Activated CD8-positive, alpha-beta memory T cell treated with anti-CD3 and anti-CD28 coated beads, Interleukin-2, amount 10 ng/mL, durations not matched to agents 7 days and 5 days (primary cell): Measurements from ENCODE around the gene ULBP2. TPM values are rescaled to one million over a fixed set of nuclear protein-coding genes. Genes with fewer than 3 reads are reported as not detected.
A peak's percentile ranks its signal among the peaks of the same experiment; 100 is the strongest.
"Not testable (repeated sequence)": the region's sequence is repeated elsewhere in the genome, so short reads cannot be mapped to it uniquely, and the experiment has no call there.

Source experiments
- ATAC-seq: fragments of 150-1000 bp; cut with Tn5 transposase; one replicate; pipeline ENCODE4 v1.10.0; 2021; ENCODE audit warnings: moderate library complexity
- CTCF ChIA-PET: fragments of 350-600 bp; sonication (Branson Sonifier 250); formaldehyde crosslinking; loops from one replicate; lab custom pipeline; 2021; ENCODE audit warnings: antibody characterized with exemption; lab: Charles Lee
- DNase-seq: peaks from one replicate; pipeline ENCODE4 v3.0.0-alpha.2; 2020
- H3K27ac Mint-ChIP-seq: one replicate; pipeline ENCODE4 v1.8.0; 2021; ENCODE audit warnings: mild to moderate bottlenecking, mixed read lengths
- H3K27me3 Mint-ChIP-seq: one replicate; pipeline ENCODE4 v1.8.0; 2021; ENCODE audit warnings: mixed read lengths
- H3K36me3 Mint-ChIP-seq: one replicate; pipeline ENCODE4 v1.8.0; 2021; ENCODE audit warnings: mild to moderate bottlenecking, mixed read lengths
- H3K4me1 Mint-ChIP-seq: one replicate; pipeline ENCODE4 v1.8.0; 2021; ENCODE audit warnings: mixed read lengths
- H3K4me3 Mint-ChIP-seq: one replicate; pipeline ENCODE4 v1.8.0; 2021; ENCODE audit warnings: mild to moderate bottlenecking, moderate library complexity, mixed read lengths
- H3K9me3 Mint-ChIP-seq: one replicate; pipeline ENCODE4 v1.8.0; 2022; ENCODE audit warnings: low read depth, mixed read lengths
- total RNA-seq, 2 experiments: library from RNA; stranded (reverse); gene quantifications; one replicate each; pipeline ENCODE4 v1.2.3, GENCODE V29; 2021

Gene ULBP2
- total RNA-seq, 2 experiments from 2014 or later = 0.80 to 0.99 TPM

DNA sequence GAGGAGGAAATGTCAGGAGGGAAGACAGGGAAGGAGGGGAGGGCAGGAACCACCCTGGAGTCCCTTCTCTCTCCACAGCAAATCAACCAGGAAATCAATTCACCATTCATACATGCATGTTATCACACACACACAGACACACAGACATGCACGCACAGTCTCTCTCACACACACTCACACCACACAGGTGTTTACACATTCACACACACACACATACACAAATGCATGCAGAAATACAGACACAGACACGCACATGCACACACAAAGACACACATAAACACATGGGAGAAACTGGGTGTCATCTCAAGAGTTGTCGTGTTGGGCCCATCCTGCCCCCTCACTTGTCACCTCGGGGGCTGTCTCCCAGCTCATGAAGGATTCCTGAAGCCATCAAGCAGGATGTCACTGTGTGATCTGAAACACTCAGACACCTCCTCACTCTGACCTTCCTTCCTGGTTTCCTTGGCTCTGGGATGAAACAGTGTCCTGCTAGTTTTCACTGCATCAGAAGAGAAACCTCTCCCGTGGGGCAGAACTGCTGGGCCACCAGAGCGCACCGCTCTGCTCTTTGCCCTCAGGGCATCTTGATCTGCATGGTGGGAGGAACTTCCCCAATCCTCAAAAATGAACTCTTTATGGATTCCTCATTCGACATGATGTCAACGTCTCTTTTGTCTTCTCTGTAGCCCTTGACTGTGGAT is 28.1 kb upstream of the ULBP2 start:
- Mint-ChIP-seq H3K27ac (no peak overlapping the region), H3K9me3 (no peaks in the 10 kb centered on the region), H3K36me3 (no peaks in the 10 kb centered on the region), H3K27me3 (peaks cover 28% of the 10 kb centered on the region), H3K4me3 (no peak overlapping the region), H3K4me1 (no peaks in the 10 kb centered on the region)
- ATAC-seq = no peak
- DNase-seq = peak; percentile 33
- CTCF ChIA-PET = no interaction called here

DNA sequence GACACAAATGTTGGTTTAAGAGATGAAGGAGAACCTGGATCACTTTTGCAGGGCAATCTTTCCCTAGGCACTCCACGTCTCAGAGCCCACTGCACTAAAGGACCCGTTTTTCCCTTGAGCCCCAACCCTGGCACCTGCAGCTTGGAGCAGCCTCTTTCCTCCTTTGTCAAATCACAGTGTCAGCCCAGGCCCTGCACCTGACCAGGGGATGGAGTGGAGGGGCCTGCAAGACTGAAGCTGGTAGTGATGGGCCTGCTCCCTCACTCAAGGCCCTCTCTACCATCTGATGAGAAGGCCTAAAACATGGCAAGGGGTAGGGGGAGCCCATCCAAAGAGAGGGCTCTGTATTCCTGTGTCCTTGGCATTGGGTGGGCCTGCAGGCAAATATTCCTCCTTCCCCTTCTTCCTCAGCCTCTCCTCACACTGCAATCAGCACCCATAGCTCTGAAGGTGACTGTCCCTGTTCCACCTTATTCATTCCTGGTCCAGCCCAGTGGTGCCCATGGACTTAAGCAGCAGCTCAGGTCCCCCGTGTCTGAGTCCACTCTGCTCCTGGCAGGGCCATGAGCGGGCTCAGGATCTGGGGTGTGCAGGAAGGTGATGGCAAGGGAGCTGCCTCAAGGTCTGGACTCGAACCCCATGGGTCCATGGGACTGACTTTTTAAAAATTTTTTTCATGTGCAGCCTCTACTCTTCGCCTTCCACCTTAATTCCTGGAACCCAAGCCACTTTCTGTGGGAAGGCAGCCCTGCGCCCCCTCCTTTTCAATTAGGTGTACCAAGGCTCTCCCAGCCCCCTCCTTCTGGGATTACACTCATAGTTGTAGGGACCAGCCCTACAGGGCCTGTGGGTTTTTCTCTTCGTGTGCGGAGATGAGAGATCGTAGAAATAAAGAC is 25.6 kb upstream of the ULBP2 start:
- Mint-ChIP-seq H3K36me3 (no peaks in the 10 kb centered on the region), H3K9me3 (no peaks in the 10 kb centered on the region), H3K27me3 (peaks cover 38% of the 10 kb centered on the region), H3K4me3 (no peak overlapping the region), H3K4me1 (no peaks in the 10 kb centered on the region), H3K27ac (no peak overlapping the region)
- CTCF ChIA-PET = interaction anchor here (1.2 kb wide), 1 partner anchor 9 kb away, joined by 3 read pairs; no protein-coding TSS in a partner anchor
- DNase-seq (peak; percentile 33), ATAC-seq (no peak)

DNA sequence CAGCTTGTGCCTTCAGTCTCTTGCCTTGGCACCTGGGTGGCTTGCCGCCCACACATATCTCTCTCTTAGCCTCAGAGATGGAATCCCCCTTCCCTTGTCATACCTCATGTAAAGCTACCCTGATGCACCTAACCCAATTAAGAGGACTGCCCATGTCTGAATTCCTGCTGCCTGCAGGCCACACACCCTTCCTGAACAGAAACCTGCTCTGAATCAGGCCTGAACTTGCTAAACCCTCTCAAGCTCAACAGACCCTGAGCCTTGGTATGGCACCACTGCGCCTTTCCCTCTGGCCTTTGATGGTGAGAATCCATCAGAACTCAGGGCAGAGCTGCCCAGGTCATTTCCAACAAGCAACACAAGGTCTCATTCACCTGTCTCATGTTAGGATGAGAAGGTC is 24.1 kb upstream of the ULBP2 start:
- Mint-ChIP-seq H3K27ac (no peak overlapping the region), H3K4me3 (no peak overlapping the region), H3K36me3 (no peaks in the 10 kb centered on the region), H3K4me1 (peaks cover 5% of the 10 kb centered on the region), H3K27me3 (peaks cover 43% of the 10 kb centered on the region), H3K9me3 (no peaks in the 10 kb centered on the region)
- no peak for DNase-seq
- no peak for ATAC-seq
- CTCF ChIA-PET = no interaction called here

DNA sequence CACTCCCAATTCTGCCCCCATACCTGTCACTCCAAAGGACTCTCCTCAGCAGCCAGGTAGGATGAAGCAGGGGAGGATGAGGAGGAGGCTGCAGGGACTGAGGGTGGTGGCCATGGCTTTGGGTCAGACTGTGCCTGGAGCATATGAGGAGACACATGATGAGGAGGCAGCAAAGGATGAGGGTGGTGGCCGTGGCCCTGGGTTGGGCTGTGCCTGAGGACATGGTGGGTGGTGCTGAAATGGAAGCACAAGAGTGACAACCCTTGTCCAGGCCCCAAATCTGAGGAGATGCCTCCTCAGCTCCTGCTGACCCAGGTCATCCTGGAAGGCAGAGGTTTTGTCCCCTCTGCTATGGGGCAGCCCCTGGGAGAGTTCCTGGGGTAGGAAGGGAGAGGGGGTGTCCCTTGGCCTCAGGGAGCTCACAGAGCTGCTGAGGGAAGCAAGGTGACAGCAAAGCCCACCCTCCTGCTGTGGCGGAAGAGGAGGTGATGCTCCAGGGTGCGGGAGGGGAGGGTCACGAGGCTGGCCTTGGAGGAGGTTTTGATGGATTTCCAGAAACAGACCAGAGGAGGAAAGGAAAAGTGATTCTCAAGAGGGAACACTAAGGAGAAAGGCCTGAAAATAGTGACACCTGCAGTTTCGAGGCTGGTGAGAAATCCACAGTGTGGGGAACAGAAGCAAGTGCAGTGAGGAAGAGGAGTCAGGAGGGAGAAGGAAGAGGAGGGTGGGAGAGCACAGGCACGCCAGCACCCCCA is 23.5 kb upstream of the ULBP2 start:
- Mint-ChIP-seq H3K27ac (no peak overlapping the region), H3K27me3 (peaks cover 48% of the 10 kb centered on the region), H3K4me1 (peaks cover 11% of the 10 kb centered on the region), H3K36me3 (no peaks in the 10 kb centered on the region), H3K4me3 (no peak overlapping the region), H3K9me3 (no peaks in the 10 kb centered on the region)
- peak; percentile 30 for DNase-seq
- CTCF ChIA-PET = no interaction called here
- ATAC-seq = no peak

DNA sequence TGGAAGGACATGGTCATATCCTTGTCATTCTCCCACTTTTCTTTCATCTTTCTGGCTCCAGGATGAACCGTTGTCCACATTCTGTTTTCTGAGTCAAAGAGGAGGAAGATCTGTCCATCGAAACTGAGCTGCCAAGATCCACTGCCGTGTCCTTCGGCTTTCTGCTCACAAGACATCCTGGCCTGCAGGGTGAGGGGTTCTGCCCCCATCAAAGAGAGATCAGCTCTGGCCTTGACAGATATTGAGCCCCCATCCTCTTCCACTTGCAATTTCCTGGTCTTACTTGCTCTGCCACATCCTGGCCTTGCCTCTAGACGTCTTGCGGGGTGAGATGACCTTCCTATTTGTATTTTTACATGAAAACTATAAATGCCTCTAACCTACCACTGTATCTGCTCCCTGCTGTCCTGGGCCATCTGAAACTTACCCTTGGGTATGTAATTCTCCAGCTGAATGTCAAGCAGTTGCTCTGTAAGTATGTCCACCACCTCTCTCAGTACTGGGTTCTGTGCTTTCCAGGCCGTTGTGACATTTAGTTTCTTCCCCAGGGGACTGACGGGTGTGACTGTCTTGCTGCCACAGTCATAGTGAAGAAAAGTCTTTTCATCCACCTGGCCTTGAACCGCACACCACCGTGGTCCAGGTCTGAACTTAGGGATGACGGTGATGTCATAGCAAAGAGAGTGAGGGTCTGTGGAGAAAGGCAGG is 22.5 kb upstream of the ULBP2 start:
- peaks cover 17% of the 10 kb centered on the region for H3K4me1 Mint-ChIP-seq
- CTCF ChIA-PET, ATAC-seq, H3K36me3 Mint-ChIP-seq, H3K27ac Mint-ChIP-seq, H3K9me3 Mint-ChIP-seq, H3K4me3 Mint-ChIP-seq: not testable (repeated sequence)
- DNase-seq = peak; percentile 21
- H3K27me3 Mint-ChIP-seq = peaks cover 54% of the 10 kb centered on the region

DNA sequence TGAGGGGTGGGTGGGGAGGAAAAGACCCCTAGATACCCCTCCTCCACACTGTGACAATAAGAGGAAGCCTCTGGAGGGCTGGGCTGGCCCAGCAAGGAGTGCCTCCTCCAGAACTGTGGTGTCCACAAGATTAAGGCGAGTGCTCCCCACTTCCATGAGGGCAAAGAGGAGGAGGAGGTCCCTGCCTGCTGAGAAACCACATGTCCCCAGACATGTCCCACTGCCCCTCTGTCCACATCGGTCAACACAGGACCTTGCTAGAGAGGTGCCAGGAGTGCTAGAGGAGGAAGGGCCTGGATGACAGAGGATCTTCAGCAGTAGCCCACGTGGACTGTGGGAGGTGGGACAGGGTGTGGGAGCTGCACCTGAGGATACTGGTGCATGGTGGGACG is 22.0 kb upstream of the ULBP2 start:
- CTCF ChIA-PET = no interaction called here
- Mint-ChIP-seq H3K27ac (no peak overlapping the region), H3K27me3 (peaks cover 54% of the 10 kb centered on the region), H3K4me1 (peaks cover 17% of the 10 kb centered on the region), H3K36me3 (no peaks in the 10 kb centered on the region), H3K4me3 (no peak overlapping the region), H3K9me3 (no peaks in the 10 kb centered on the region)
- ATAC-seq (no peak), DNase-seq (no peak)

DNA sequence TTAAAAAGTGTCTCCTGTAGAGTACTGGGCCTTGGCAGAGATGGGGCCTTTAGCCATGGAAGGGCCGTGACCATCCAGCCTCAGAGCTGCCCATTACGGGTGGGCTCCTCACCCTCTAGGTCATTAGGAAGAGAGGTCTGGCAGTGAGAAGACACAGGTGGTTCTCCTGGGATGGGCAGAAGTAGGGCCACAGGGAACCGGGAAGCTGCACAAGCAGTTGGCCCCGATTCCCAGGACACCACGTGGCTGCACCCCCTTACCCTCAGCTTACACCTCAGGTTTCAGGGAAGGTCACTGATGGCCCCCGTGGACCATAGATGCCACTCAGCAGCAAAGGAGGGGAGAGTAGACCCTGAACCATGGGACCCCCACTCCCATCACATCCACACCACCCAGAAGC is 20.5 kb upstream of the ULBP2 start:
- H3K9me3 Mint-ChIP-seq = no peaks in the 10 kb centered on the region
- H3K4me1 Mint-ChIP-seq = peaks cover 26% of the 10 kb centered on the region
- DNase-seq = no peak
- H3K36me3 Mint-ChIP-seq = no peaks in the 10 kb centered on the region
- peaks cover 67% of the 10 kb centered on the region for H3K27me3 Mint-ChIP-seq
- CTCF ChIA-PET = interaction anchor here (0.8 kb wide), 1 partner anchor 95 kb away, joined by 3 read pairs; no protein-coding TSS in a partner anchor
- H3K27ac Mint-ChIP-seq = no peak overlapping the region
- ATAC-seq = no peak
- no peak overlapping the region for H3K4me3 Mint-ChIP-seq

DNA sequence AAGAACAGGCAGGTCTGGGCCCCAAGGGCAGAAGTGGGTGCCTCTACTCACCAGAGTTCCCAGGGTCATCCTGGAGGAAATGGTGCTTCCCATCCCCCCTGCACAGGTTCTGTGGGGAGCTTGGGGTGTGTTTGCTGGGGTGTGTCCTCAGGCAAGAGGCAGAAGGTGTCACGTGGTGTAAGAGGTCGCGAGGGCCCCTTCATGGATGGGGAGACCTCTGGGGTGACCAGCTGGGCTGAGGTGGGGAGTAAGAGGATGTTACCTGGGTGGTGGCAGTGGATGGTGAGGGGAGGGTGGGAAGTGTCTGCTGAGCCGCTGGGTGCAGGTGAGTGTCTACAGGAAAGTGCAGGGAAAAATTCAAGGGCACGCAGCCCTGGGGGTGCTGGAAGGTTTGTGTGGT is 19.7 kb upstream of the ULBP2 start:
- H3K9me3 Mint-ChIP-seq, DNase-seq, H3K27ac Mint-ChIP-seq, H3K4me3 Mint-ChIP-seq, H3K36me3 Mint-ChIP-seq, ATAC-seq: not testable (repeated sequence)
- peaks cover 72% of the 10 kb centered on the region for H3K27me3 Mint-ChIP-seq
- CTCF ChIA-PET = interaction anchor here (0.6 to 0.8 kb wide), 2 partner anchors 95 to 198 kb away, joined by 3 read pairs; no protein-coding TSS in a partner anchor
- H3K4me1 Mint-ChIP-seq = peaks cover 26% of the 10 kb centered on the region

DNA sequence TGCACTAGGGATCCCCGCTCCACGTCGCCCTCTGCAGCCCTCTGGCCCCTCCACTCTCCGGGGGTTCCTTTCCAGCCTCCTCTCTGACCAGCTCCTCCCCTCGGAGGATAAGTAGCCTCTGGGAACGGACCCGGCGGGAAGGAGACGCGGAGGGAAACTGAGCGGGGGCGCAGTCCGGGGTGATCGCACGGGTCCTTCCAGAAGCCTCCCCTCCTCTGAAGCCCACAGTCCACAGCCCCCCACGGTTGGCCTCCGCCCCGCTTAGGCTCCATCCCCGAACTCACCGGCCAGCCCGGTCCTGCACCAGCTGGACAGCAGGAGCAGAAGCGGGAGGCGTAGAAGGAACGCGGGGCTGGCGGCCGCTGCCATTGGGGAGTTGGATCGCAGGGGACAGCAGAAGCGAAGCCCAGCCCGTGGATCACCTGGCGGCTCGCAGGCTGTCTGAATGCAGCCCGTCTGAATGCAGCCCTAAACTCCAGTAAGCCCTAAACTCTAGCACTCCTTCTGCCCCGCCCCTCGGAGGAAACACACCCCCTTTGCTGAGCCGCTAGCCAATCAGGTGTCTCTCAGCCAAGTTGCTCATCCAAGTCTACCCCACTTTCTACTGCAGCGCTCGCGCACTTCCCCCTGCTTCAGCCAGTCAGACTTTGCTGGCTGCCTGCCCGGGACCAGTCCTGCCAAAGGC is 19.0 kb upstream of the ULBP2 start, which contains the start of gene RAET1G:
RAET1G (minus strand) TSS at position 480 of the 685 bp plus-strand sequence; CDS start at position 369, 111 bp downstream.
- ATAC-seq = peak; percentile 95
- Mint-ChIP-seq H3K4me1 (peaks cover 26% of the 10 kb centered on the region), H3K27ac (no peak within 1 kb of the TSS), H3K9me3 (no peaks in the 10 kb centered on the region), H3K4me3 (peak within 1 kb of the TSS; percentile 78), H3K36me3 (no peaks in the 10 kb centered on the region), H3K27me3 (peaks cover 79% of the 10 kb centered on the region)
- peak; percentile 92 for DNase-seq
- CTCF ChIA-PET = interaction anchor here (0.6 to 2.5 kb wide), 3 partner anchors 76 to 199 kb away, joined by 3 to 10 read pairs (median 4); no protein-coding TSS in a partner anchor

DNA sequence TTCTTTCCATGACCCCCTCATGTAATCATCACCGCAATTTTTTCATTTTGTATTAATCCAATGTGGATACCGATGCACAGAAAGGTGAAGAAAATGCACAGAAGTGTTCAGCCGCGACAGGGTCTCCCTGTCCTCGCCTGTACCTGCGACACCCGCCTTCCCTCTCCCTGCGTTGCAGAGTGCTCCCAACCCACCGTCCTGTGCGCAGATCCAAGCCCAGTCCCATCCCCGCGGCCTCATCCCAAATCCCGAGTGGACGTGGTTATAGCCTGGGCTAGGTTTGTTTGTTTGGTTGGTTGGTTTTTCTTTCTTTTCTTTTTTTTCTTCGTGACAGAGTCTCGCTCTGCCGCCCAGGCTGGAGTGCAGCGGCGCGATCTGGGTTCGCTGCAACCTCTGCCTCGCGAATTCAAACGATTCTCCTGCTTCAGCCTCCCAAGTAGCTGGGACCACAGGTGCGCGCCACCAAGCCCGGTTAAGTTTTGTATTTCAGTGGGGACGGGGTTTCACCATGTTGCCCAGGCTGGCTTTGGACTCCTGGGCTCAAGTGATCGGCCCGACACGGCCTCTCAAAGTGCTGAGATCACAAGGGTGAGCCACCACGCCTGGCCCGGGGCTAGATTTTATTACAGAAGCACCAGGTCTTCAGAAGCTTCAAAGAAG is 18.4 kb upstream of the ULBP2 start:
- peak; percentile 21 for ATAC-seq

DNA sequence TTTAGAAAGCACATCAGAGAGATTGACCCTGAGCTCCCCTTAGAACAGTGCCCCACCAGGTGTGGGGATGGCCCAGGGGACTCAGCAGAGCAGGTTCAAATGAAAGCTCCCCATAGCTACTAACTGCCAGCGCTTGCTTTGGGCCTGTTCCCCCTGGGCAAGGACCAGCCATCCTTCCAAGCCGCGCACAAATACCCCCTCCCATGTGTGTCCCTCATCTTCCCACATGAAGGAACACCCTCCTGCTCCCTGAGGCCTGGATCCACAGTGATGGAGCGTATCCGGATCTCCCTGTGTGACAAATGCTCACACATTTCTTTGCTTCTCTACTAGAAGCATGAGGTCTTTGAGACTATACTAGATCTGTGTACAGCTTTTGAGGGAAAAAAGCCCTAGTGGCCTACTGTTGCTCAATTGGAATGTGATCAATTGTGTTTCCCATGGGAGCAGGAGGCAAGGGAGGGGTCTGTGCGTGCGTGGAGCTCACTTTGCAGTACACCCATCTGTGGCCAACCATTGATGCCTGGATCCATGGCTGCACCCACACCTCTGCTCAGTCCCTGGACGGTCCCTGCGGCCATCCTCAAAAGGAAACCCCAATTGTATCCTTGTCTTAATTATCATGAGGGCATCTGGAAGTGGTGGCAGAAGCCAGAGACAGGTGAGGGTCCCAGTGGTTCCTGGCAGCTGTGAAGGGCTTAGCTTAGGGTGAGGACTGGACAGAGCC is 17.4 kb upstream of the ULBP2 start:
- H3K4me1 Mint-ChIP-seq = peaks cover 26% of the 10 kb centered on the region
- no peaks in the 10 kb centered on the region for H3K9me3 Mint-ChIP-seq
- CTCF ChIA-PET = interaction anchor here (0.5 to 2.5 kb wide), 13 partner anchors 19 to 384 kb away, joined by 3 to 15 read pairs (median 4); no protein-coding TSS in a partner anchor
- H3K27me3 Mint-ChIP-seq = peaks cover 89% of the 10 kb centered on the region
- H3K27ac Mint-ChIP-seq = no peak overlapping the region
- H3K4me3 Mint-ChIP-seq = no peak overlapping the region
- DNase-seq = peak; percentile 35
- H3K36me3 Mint-ChIP-seq = no peaks in the 10 kb centered on the region
- no peak for ATAC-seq

More for the DNA sequence above, 18.4 kb upstream of the ULBP2 start:
- no peak overlapping the region for H3K27ac Mint-ChIP-seq
- H3K9me3 Mint-ChIP-seq = no peaks in the 10 kb centered on the region
- CTCF ChIA-PET = interaction anchor here (0.5 to 2.5 kb wide), 7 partner anchors 69 to 93 kb away, joined by 3 to 15 read pairs (median 10); no protein-coding TSS in a partner anchor
- no peak for DNase-seq
- H3K36me3 Mint-ChIP-seq = no peaks in the 10 kb centered on the region
- H3K4me1 Mint-ChIP-seq = peaks cover 26% of the 10 kb centered on the region
- peak overlapping the region; percentile 78 for H3K4me3 Mint-ChIP-seq
- peaks cover 85% of the 10 kb centered on the region for H3K27me3 Mint-ChIP-seq
